OCI-LY7 (cell line): Measurements from ENCODE around the gene IL24. TPM values are rescaled to one million over a fixed set of nuclear protein-coding genes. Genes with fewer than 3 reads are reported as not detected.

Experiments used
- BruUV-seq: library from RNA; stranded (reverse); fragments of 400-500 nt; replicated peaks from 2 replicates; lab custom pipeline; 2021; lab: Mats Ljungman, UMichigan
- CTCF ChIA-PET: fragments of 300-600 bp; sonication (Branson Sonifier 250); formaldehyde crosslinking; loops from one replicate; lab custom pipeline; 2022; ENCODE audit warnings: antibody characterized with exemption; ENCODE audit not compliant: unreplicated experiment; lab: Charles Lee
- POLR2A ChIA-PET: fragments of 300-600 bp; sonication (Branson Sonifier 250); formaldehyde crosslinking; loops from one replicate; lab custom pipeline; 2022; ENCODE audit warnings: antibody characterized with exemption; lab: Charles Lee
- DNase-seq: peaks from one replicate; pipeline ENCODE4 v3.0.0-alpha.2; 2015; ENCODE audit warnings: low spot score
- H2AFZ ChIP-seq: fragments of 200-600 bp; sonication (generic), shearing (Covaris generic); 2 replicates; pipeline ENCODE4 v1.6.1; 2014; ENCODE audit warnings: mild to moderate bottlenecking, antibody characterized with exemption, low read length, moderate library complexity
- H3K27ac ChIP-seq: fragments of 200-600 bp; sonication (generic); 2 replicates; pipeline ENCODE4 v1.5.1; 2014; ENCODE audit warnings: mixed run types, low read depth, mild to moderate bottlenecking, moderate library complexity, low read length, inconsistent platforms; ENCODE audit not compliant: poor library complexity, severe bottlenecking
- H3K36me3 ChIP-seq: fragments of 200-600 bp; sonication (generic); 2 replicates; pipeline ENCODE4 v1.6.1; 2014; ENCODE audit warnings: mild to moderate bottlenecking, antibody characterized with exemption, low read length, moderate library complexity, mixed read lengths; ENCODE audit not compliant: insufficient read depth
- H3K4me1 ChIP-seq: fragments of 200-600 bp; sonication (generic); 2 replicates; pipeline ENCODE4 v1.5.1; 2014; ENCODE audit warnings: mild to moderate bottlenecking, low read length; ENCODE audit not compliant: insufficient read depth, poor library complexity, severe bottlenecking
- H3K4me2 ChIP-seq: fragments of 200-600 bp; sonication (generic); 2 replicates; pipeline ENCODE4 v1.6.1; 2014; ENCODE audit warnings: mild to moderate bottlenecking, low read length
- H3K4me3 ChIP-seq: fragments of 200-600 bp; sonication (generic); 2 replicates; pipeline ENCODE4 v1.5.1; 2014; ENCODE audit warnings: mild to moderate bottlenecking, low read depth, low read length; ENCODE audit not compliant: poor library complexity, severe bottlenecking
- H3K79me2 ChIP-seq: fragments of 200-600 bp; sonication (generic); 2 replicates; pipeline ENCODE4 v1.6.1; 2016; ENCODE audit warnings: low read depth, mild to moderate bottlenecking, low read length, moderate library complexity, mixed read lengths; ENCODE audit not compliant: insufficient read depth
- H3K9me2 ChIP-seq: fragments of 200-600 bp; sonication (generic); 2 replicates; pipeline ENCODE4 v1.6.1; 2016; ENCODE audit warnings: mild to moderate bottlenecking, low read length, mixed read lengths; ENCODE audit not compliant: insufficient read depth
- H3K9me3 ChIP-seq: fragments of 200-600 bp; sonication (generic); 2 replicates; pipeline ENCODE4 v1.6.1; 2014; ENCODE audit warnings: mild to moderate bottlenecking, mixed run types, low read length, mixed read lengths
- H4K20me1 ChIP-seq: fragments of 200-600 bp; sonication (generic); 2 replicates; pipeline ENCODE4 v1.6.1; 2014; ENCODE audit warnings: mild to moderate bottlenecking, antibody characterized with exemption, low read length, moderate library complexity, mixed read lengths; ENCODE audit not compliant: insufficient read depth
- CTCF ChIP-seq: fragments of 200-600 bp; sonication (generic); conservative IDR thresholded peaks from 2 replicates; pipeline ENCODE4 v1.5.1; 2014; ENCODE audit warnings: mild to moderate bottlenecking, antibody characterized with exemption, low read length, moderate library complexity, mixed read lengths
- EZH2phosphoT487 ChIP-seq: fragments of 200-600 bp; sonication (generic); IDR thresholded peaks from 2 replicates; pipeline ENCODE4 v1.6.1; 2018; ENCODE audit warnings: low read depth, borderline replicate concordance, mild to moderate bottlenecking, mixed run types, antibody characterized with exemption, low read length, moderate library complexity, mixed read lengths
- intact Hi-C: fragments of 100-400 bp; cut with micrococcal nuclease; formaldehyde crosslinking; loops from one replicate; pipeline ENCODE4 v1.10.0; 2022; ENCODE audit not compliant: unreplicated experiment
- total RNA-seq, 2 experiments: library from RNA; depleted of rRNA in 1 of 2; stranded (reverse); fragments of >200 nt in 1 of 2; shearing (Covaris generic) in 1 of 2; gene quantifications; 2 replicates each; pipeline ENCODE4 v1.2.3, GENCODE V29; 2014 to 2022

Gene IL24
- total RNA-seq, 2 experiments from 2014 or later, result not detected

GRCh38 chr1:206863266-206863665, 34.0 kb upstream of the IL24 start:
- no peaks in the 10 kb centered on the region for H3K9me3 ChIP-seq
- H3K9me2 ChIP-seq, result no peaks in the 10 kb centered on the region
- H4K20me1 ChIP-seq, result no peaks in the 10 kb centered on the region
- ChIA-PET POLR2A (no interaction called here), CTCF (no interaction called here)
- H3K27ac ChIP-seq, result no peak overlapping the region
- H3K4me3 ChIP-seq, result no peak overlapping the region
- intact Hi-C loops, result no loop called here
- no peaks in the 10 kb centered on the region for H3K36me3 ChIP-seq
- TF ChIP-seq EZH2phosphoT487 (no peak), CTCF (no peak)
- H3K4me2 ChIP-seq, result no peak overlapping the region
- H3K4me1 ChIP-seq, result peaks cover 4% of the 10 kb centered on the region
- no peak for DNase-seq
- no peak overlapping the region for H2AFZ ChIP-seq
- H3K79me2 ChIP-seq, result no peaks in the 10 kb centered on the region
- no TSS peak for BruUV-seq

- Histone ChIP-seq H3K4me1 (no peaks in the 10 kb centered on the region), H3K4me2 (no peak within 1 kb of the TSS)
These were observed 32.1 kb upstream of the IL24 start, which contains the start of gene IL20 for GRCh38 chr1:206864939-206865671. Gene IL20 (plus strand): TSS chr1:206865623. CDS start chr1:206865853, 230 bp downstream.

More at GRCh38 chr1:206864939-206865671, 32.1 kb upstream of the IL24 start, which contains the start of gene IL20:
- Histone ChIP-seq H2AFZ (no peak within 1 kb of the TSS), H3K4me3 (no peak within 1 kb of the TSS), H3K9me3 (no peaks in the 10 kb centered on the region), H4K20me1 (no peaks in the 10 kb centered on the region), H3K27ac (no peak within 1 kb of the TSS), H3K36me3 (no peaks in the 10 kb centered on the region), H3K9me2 (no peaks in the 10 kb centered on the region), H3K79me2 (no peaks in the 10 kb centered on the region)
- peak; percentile 89 for TF ChIP-seq CTCF
- no peak for TF ChIP-seq EZH2phosphoT487
- intact Hi-C loops, result loop anchor here (5.0 kb wide), 2 partner anchors 47 to 117 kb away; no protein-coding TSS in a partner anchor
- POLR2A ChIA-PET, result interaction anchor here (1.0 kb wide), 1 partner anchor 117 kb away, joined by 4 read pairs; no protein-coding TSS in a partner anchor
- no TSS peak for BruUV-seq
- DNase-seq, result peak; percentile 69
- CTCF ChIA-PET, result interaction anchor here (1.3 kb wide), 1 partner anchor 48 kb away, joined by 3 read pairs; no protein-coding TSS in a partner anchor
